Ecto neural progenitor cell (in vitro differentiated cells): Measurements from ENCODE around the gene TARS3.
"Not testable (repeated sequence)": the region's sequence is repeated elsewhere in the genome, so short reads cannot be mapped to it uniquely, and the experiment has no call there.

ENCODE experiments used
- DNase-seq: peaks from one replicate; pipeline ENCODE4 v3.0.0-alpha.2; 2018; ENCODE audit warnings: low spot score

TARS3 gene

GRCh38 chr15:101723874-101724674, at the start of gene TARS3:
TARS3 (minus strand) TSS chr15:101724473; CDS start chr15:101724387, 86 bp downstream.
- DNase-seq: peak; percentile 97

GRCh38 chr15:101773496-101774100, 49.3 kb upstream of the TARS3 start:
- no peak for DNase-seq

- DNase-seq: no peak
Measured at GRCh38 chr15:101772921-101773320, 48.6 kb upstream of the TARS3 start.

GRCh38 chr15:101767083-101767640, 42.9 kb upstream of the TARS3 start:
- not testable (repeated sequence) for DNase-seq

- no peak for DNase-seq
Measured at GRCh38 chr15:101765772-101766456, 41.6 kb upstream of the TARS3 start.

- not testable (repeated sequence) for DNase-seq
Measured at GRCh38 chr15:101765340-101765671, 41.0 kb upstream of the TARS3 start.

- not testable (repeated sequence) for DNase-seq
Measured at GRCh38 chr15:101764669-101765339, 40.5 kb upstream of the TARS3 start.

- not testable (repeated sequence) for DNase-seq
Measured at GRCh38 chr15:101746716-101747082, 22.4 kb upstream of the TARS3 start.

GRCh38 chr15:101734837-101735236, 10.6 kb upstream of the TARS3 start:
- DNase-seq: not testable (repeated sequence)

- no peak for DNase-seq
Measured at GRCh38 chr15:101733545-101733944, 9.3 kb upstream of the TARS3 start.

GRCh38 chr15:101732772-101733171, 8.5 kb upstream of the TARS3 start:
- DNase-seq: no peak

GRCh38 chr15:101731746-101732145, 7.5 kb upstream of the TARS3 start:
- DNase-seq: no peak

GRCh38 chr15:101727186-101727585, 2.9 kb upstream of the TARS3 start:
- no peak for DNase-seq

- no peak for DNase-seq
Measured at GRCh38 chr15:101725073-101725472, 800 bp upstream of the TARS3 start.

GRCh38 chr15:101724675-101725005, 367 bp upstream of the TARS3 start:
- DNase-seq: no peak

- no peak for DNase-seq
Measured at GRCh38 chr15:101723171-101723873, 951 bp downstream of the TARS3 start.

- no peak for DNase-seq
Measured at GRCh38 chr15:101718896-101719295, 5.4 kb downstream of the TARS3 start.

GRCh38 chr15:101712078-101712477, 12.2 kb downstream of the TARS3 start:
- DNase-seq: no peak

- DNase-seq: no peak
Measured at GRCh38 chr15:101710806-101711205, 13.5 kb downstream of the TARS3 start.

- no peak for DNase-seq
Measured at GRCh38 chr15:101709466-101709865, 14.8 kb downstream of the TARS3 start.

- no peak for DNase-seq
Measured at GRCh38 chr15:101707983-101708382, 16.3 kb downstream of the TARS3 start.

- DNase-seq: no peak
Measured at GRCh38 chr15:101702077-101702476, 22.2 kb downstream of the TARS3 start.
